ENCODE results near the gene NEU4.
A peak's percentile ranks its signal among the peaks of the same experiment; 100 is the strongest.
"Not testable (repeated sequence)": the region's sequence is repeated elsewhere in the genome, so short reads cannot be mapped to it uniquely, and the experiment has no call there.

NEU4 gene

GRCh38 chr2:241808721-241809382 is at the start of gene NEU4:
Gene NEU4, plus strand, starts transcription at chr2:241809193. Its CDS starts 5,292 bp downstream, at chr2:241814485.
- DNase-seq = no peak

- not testable (repeated sequence) for DNase-seq
Observed at GRCh38 chr2:241759893-241760292, 49.1 kb upstream of the NEU4 start.

- DNase-seq = no peak
Observed at GRCh38 chr2:241760301-241760771, 48.7 kb upstream of the NEU4 start.

GRCh38 chr2:241762321-241762932 is 46.6 kb upstream of the NEU4 start:
- DNase-seq = peak; percentile 51

GRCh38 chr2:241762933-241763369 is 46.0 kb upstream of the NEU4 start:
- DNase-seq = peak; percentile 74

GRCh38 chr2:241763551-241764274 is 45.3 kb upstream of the NEU4 start:
- DNase-seq = peak; percentile 58

GRCh38 chr2:241764275-241765241 is 44.4 kb upstream of the NEU4 start:
- DNase-seq = peak; percentile 53

GRCh38 chr2:241767464-241768250 is 41.3 kb upstream of the NEU4 start:
- DNase-seq = peak; percentile 48

- peak; percentile 50 for DNase-seq
Observed at GRCh38 chr2:241768251-241768711, 40.7 kb upstream of the NEU4 start.

- peak; percentile 49 for DNase-seq
Observed at GRCh38 chr2:241768850-241769249, 40.1 kb upstream of the NEU4 start.

- peak; percentile 48 for DNase-seq
Observed at GRCh38 chr2:241769819-241770184, 39.2 kb upstream of the NEU4 start.

- peak; percentile 45 for DNase-seq
Observed at GRCh38 chr2:241770185-241770935, 38.6 kb upstream of the NEU4 start.

GRCh38 chr2:241770936-241771285 is 38.1 kb upstream of the NEU4 start:
- no peak for DNase-seq

- DNase-seq = peak; percentile 52
Observed at GRCh38 chr2:241771286-241772062, 37.5 kb upstream of the NEU4 start.

- DNase-seq = peak; percentile 53
Observed at GRCh38 chr2:241772063-241772499, 36.9 kb upstream of the NEU4 start.

GRCh38 chr2:241773511-241774418 is 35.2 kb upstream of the NEU4 start:
- peak; percentile 52 for DNase-seq

- DNase-seq = peak; percentile 51
Observed at GRCh38 chr2:241774419-241775222, 34.4 kb upstream of the NEU4 start.

Data from activated CD8-positive, alpha-beta memory T cell treated with anti-CD3 and anti-CD28 coated beads, Interleukin-2, amount 50 U/mL, for 48 hours (primary cell).